SK-N-MC (cell line): Measurements from ENCODE around the gene PIGK.

Experiments used
- DNase-seq: peaks from one replicate; pipeline ENCODE4 v3.0.0-alpha.2; 2011; ENCODE audit warnings: low read depth, low spot score
- H3K27ac ChIP-seq: fragments of 200-600 bp; sonication (generic); 2 replicates; pipeline ENCODE4 v1.5.1; 2016; ENCODE audit warnings: mixed run types
- H3K36me3 ChIP-seq: fragments of 200-600 bp; sonication (generic); 2 replicates; pipeline ENCODE4 v1.6.1; 2017; ENCODE audit warnings: antibody characterized with exemption, low read length, mixed read lengths; ENCODE audit not compliant: insufficient read depth
- H3K4me3 ChIP-seq: fragments of 200-600 bp; sonication (generic); 2 replicates; pipeline ENCODE4 v1.5.1; 2016
- H3K9ac ChIP-seq: fragments of 200-600 bp; sonication (generic); 2 replicates; pipeline ENCODE4 v1.8.0; 2017; ENCODE audit warnings: mixed run types, mixed read lengths; ENCODE audit not compliant: insufficient read length
- H3K9me3 ChIP-seq: fragments of 200-600 bp; sonication (generic); 2 replicates; pipeline ENCODE4 v1.6.1; 2017; ENCODE audit warnings: low read depth, mild to moderate bottlenecking, antibody characterized with exemption, low read length, moderate library complexity, mixed read lengths
- EZH2 ChIP-seq: fragments of 200-600 bp; sonication (generic); IDR thresholded peaks from one replicate; pipeline ENCODE4 v1.6.1; 2017; ENCODE audit warnings: antibody characterized with exemption
- FOXP2 ChIP-seq: optimal IDR thresholded peaks from 2 replicates; pipeline ENCODE3; 2011; ENCODE audit warnings: mild to moderate bottlenecking, moderate library complexity; ENCODE audit not compliant: insufficient read depth; ENCODE audit errors: extremely low read length, control extremely low read depth
- POLR2AphosphoS5 ChIP-seq: IDR thresholded peaks from 2 replicates; pipeline ENCODE4 v1.6.1; 2012; ENCODE audit warnings: mild to moderate bottlenecking, low read depth, low read length, borderline replicate concordance

The PIGK gene

DNA sequence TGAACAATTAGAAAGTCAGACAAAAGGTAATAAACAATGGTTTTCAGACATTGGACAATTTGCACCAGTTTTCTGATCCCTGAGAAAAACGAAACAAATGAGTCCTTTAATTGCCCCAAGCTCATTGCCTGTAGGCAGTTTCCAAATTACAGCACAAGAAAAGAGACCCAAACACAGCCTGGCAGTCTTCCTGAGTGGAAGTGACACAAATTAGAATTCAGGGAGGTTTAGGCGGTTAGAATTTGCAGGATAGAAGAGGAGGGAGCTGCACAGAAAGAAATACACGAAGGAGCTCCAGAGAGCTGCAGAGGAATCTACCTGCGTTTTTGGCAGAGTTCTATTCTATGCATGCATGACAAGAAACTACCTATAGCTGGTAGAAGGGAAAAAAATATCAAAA, 115.7 kb downstream of the PIGK start:
- no peaks in the 10 kb centered on the region for H3K9me3 ChIP-seq
- no peak for DNase-seq

GRCh38 chr1:77100875-77101274, 118.4 kb downstream of the PIGK start:
- H3K27ac ChIP-seq = no peak overlapping the region
- no peaks in the 10 kb centered on the region for H3K9me3 ChIP-seq
- TF ChIP-seq EZH2 = no peak
- no peak for TF ChIP-seq FOXP2
- TF ChIP-seq POLR2AphosphoS5 = no peak
- H3K9ac ChIP-seq = no peak overlapping the region
- H3K4me3 ChIP-seq = no peak overlapping the region
- H3K36me3 ChIP-seq = no peaks in the 10 kb centered on the region
- no peak for DNase-seq

More for the DNA sequence above, 115.7 kb downstream of the PIGK start:
- no peaks in the 10 kb centered on the region for H3K36me3 ChIP-seq
- H3K9ac ChIP-seq = no peak overlapping the region
- no peak overlapping the region for H3K27ac ChIP-seq
- no peak overlapping the region for H3K4me3 ChIP-seq
- TF ChIP-seq EZH2 = no peak

GRCh38 chr1:77096496-77097255, 122.6 kb downstream of the PIGK start:
- no peak overlapping the region for H3K9ac ChIP-seq
- H3K9me3 ChIP-seq = no peaks in the 10 kb centered on the region
- no peaks in the 10 kb centered on the region for H3K36me3 ChIP-seq
- no peak overlapping the region for H3K27ac ChIP-seq
- no peak for DNase-seq
- no peak for TF ChIP-seq POLR2AphosphoS5
- no peak for TF ChIP-seq EZH2
- no peak for TF ChIP-seq FOXP2
- no peak overlapping the region for H3K4me3 ChIP-seq

DNA sequence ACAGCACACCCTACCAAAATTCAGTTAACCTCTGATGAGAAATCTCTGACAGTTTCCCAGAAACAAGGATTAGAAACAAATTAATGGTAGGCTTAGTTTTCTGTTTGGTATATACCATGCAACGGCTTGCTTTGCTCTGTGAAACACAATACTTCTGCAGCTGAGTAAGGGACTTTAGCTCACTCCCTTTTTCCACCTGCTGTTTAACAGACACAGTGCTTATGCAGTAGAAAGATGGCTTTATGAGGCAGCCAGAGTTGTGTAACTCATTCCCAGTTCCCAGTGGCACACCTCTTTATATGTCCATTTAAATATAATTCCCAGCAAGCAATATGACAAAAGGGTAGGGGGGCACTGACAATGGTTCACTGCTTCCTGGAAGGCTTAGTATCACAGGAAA, 124.0 kb downstream of the PIGK start:
- TF ChIP-seq EZH2 (no peak), POLR2AphosphoS5 (no peak), FOXP2 (no peak)
- H3K27ac ChIP-seq = no peak overlapping the region
- no peak for DNase-seq

GRCh38 chr1:77089756-77090155, 129.5 kb downstream of the PIGK start:
- H3K36me3 ChIP-seq = no peaks in the 10 kb centered on the region
- TF ChIP-seq FOXP2 (no peak), EZH2 (no peak), POLR2AphosphoS5 (no peak)
- H3K4me3 ChIP-seq = no peak overlapping the region
- H3K9me3 ChIP-seq = no peaks in the 10 kb centered on the region
- H3K9ac ChIP-seq = no peak overlapping the region
- H3K27ac ChIP-seq = no peak overlapping the region
- no peak for DNase-seq

More for the DNA sequence above, 124.0 kb downstream of the PIGK start:
- no peaks in the 10 kb centered on the region for H3K36me3 ChIP-seq
- H3K9ac ChIP-seq = no peak overlapping the region
- H3K4me3 ChIP-seq = no peak overlapping the region
- no peaks in the 10 kb centered on the region for H3K9me3 ChIP-seq

GRCh38 chr1:77085109-77085508, 134.1 kb downstream of the PIGK start:
- no peak for DNase-seq
- no peak overlapping the region for H3K4me3 ChIP-seq
- no peaks in the 10 kb centered on the region for H3K36me3 ChIP-seq
- no peak overlapping the region for H3K9ac ChIP-seq
- no peaks in the 10 kb centered on the region for H3K9me3 ChIP-seq
- no peak for TF ChIP-seq EZH2
- TF ChIP-seq POLR2AphosphoS5 = no peak
- TF ChIP-seq FOXP2 = no peak
- no peak overlapping the region for H3K27ac ChIP-seq

- no peak overlapping the region for H3K27ac ChIP-seq
- no peak overlapping the region for H3K4me3 ChIP-seq
- TF ChIP-seq EZH2 = no peak
- TF ChIP-seq FOXP2 = no peak
- TF ChIP-seq POLR2AphosphoS5 = no peak
- H3K9ac ChIP-seq = no peak overlapping the region
- H3K9me3 ChIP-seq = no peaks in the 10 kb centered on the region
- no peak for DNase-seq
- H3K36me3 ChIP-seq = no peaks in the 10 kb centered on the region
These were observed 134.8 kb downstream of the PIGK start for GRCh38 chr1:77084457-77084856.

- H3K9ac ChIP-seq = no peak overlapping the region
- H3K4me3 ChIP-seq = no peak overlapping the region
- no peak overlapping the region for H3K27ac ChIP-seq
These were observed 137.4 kb downstream of the PIGK start for GRCh38 chr1:77081834-77082233.

DNA sequence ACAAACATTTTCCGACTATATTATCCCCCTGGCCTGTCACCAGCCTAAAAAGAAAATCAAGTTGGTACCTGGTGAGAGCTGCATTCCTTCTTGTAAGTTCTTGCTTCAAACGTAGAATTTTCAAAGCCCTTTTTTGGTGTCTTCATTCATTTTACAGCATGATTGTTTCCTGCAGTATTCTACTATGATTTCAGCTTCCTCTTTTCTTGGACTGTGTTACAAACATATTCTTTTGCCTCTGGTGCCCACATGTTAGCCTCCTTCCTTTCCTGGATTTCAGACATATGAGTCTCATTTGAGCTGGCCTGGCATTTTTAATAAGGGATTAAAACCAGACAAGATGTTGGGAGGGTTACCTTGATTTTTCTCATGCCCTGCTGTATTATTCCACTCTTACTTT, 142.5 kb downstream of the PIGK start:
- no peak for DNase-seq
- Histone ChIP-seq H3K27ac (no peak overlapping the region), H3K4me3 (no peak overlapping the region), H3K9ac (no peak overlapping the region), H3K36me3 (no peaks in the 10 kb centered on the region), H3K9me3 (peaks cover 4% of the 10 kb centered on the region; the same call in 1 of the 2 replicates)
- TF ChIP-seq EZH2 (no peak), FOXP2 (no peak)

More at GRCh38 chr1:77081834-77082233, 137.4 kb downstream of the PIGK start:
- Histone ChIP-seq H3K9me3 (no peaks in the 10 kb centered on the region), H3K36me3 (no peaks in the 10 kb centered on the region)
- DNase-seq = no peak
- no peak for TF ChIP-seq EZH2
- no peak for TF ChIP-seq FOXP2
- no peak for TF ChIP-seq POLR2AphosphoS5
